Lower leg skin (tissue), 4 donors: ENCODE results near the gene ARL11. TPM values are rescaled to one million over a fixed set of nuclear protein-coding genes. Genes with fewer than 3 reads are reported as not detected.
A peak's percentile ranks its signal among the peaks of the same experiment; 100 is the strongest.

Experiments
- DNase-seq, 2 donors: peaks; one replicate each; pipeline ENCODE4 v3.0.0-alpha.2; 2019; ENCODE audit warnings: low spot score in 2 of 2
- H3K4me3 ChIP-seq: fragments of 200-600 bp; sonication (generic); 2 replicates; pipeline ENCODE4 v1.5.1; 2017; ENCODE audit warnings: mild to moderate bottlenecking, low read depth; ENCODE audit not compliant: poor library complexity, severe bottlenecking
- CTCF ChIP-seq, 3 donors: fragments of 450-650 bp; IDR thresholded peaks; one replicate each; pipeline ENCODE4 v1.5.1; 2016; ENCODE audit warnings: antibody characterized with exemption in 3 of 3, mild to moderate bottlenecking in 3 of 3, moderate library complexity in 2 of 3
- POLR2A ChIP-seq, 2 donors: fragments of 450-650 bp; IDR thresholded peaks; one replicate each; pipeline ENCODE4 v1.6.1; 2016 to 2017; ENCODE audit warnings: antibody characterized with exemption in 2 of 2, mild to moderate bottlenecking in 1 of 2, moderate library complexity in 1 of 2
- WGBS, 2 donors: methylation state at CpG; one replicate each; pipeline ENCODE4 v1.1.5; 2018; 5-methylcytosine and 5-hydroxymethylcytosine counted together
- intact Hi-C: fragments of 100-400 bp; cut with DNase I; formaldehyde crosslinking; loops from one replicate; pipeline ENCODE4 v1.15.0; 2023; ENCODE audit warnings: low total_unique reads
- total RNA-seq, 4 donors: library from RNA; depleted of rRNA; stranded (reverse); fragments of >200 nt; gene quantifications; one replicate each; pipeline ENCODE4 v1.1.0, GENCODE V29; 2016

Gene ARL11
- total RNA-seq, 4 donors from 2014 or later = 0.19 to 0.51 TPM; not detected in 2

- TF ChIP-seq CTCF (IDR thresholded peaks at IDR 0.05) = no peak
- no peak for TF ChIP-seq POLR2A (IDR thresholded peaks at IDR 0.05)
- intact Hi-C loops = no loop called here
- no peak for DNase-seq
- no peak overlapping the region for H3K4me3 ChIP-seq
- WGBS, 2 donors = 84 to 87% methylated on average over 5 of the region's 5 CpGs
Observed at GRCh38 chr13:49670828-49671227, 42.5 kb downstream of the ARL11 start.

- H3K4me3 ChIP-seq = no peak overlapping the region
- DNase-seq = peak in 1 of 2 donors; percentile 3
- WGBS, 2 donors = 92 to 95% methylated on average over 6 of the region's 6 CpGs
- TF ChIP-seq POLR2A (IDR thresholded peaks at IDR 0.05) = no peak
- no peak for TF ChIP-seq CTCF (IDR thresholded peaks at IDR 0.05)
- intact Hi-C loops = no loop called here
Observed at GRCh38 chr13:49676581-49677298, 48.4 kb downstream of the ARL11 start.

GRCh38 chr13:49678191-49678914, 50.0 kb downstream of the ARL11 start:
- intact Hi-C loops = no loop called here

GRCh38 chr13:49679246-49679645, 50.9 kb downstream of the ARL11 start:
- no peak overlapping the region for H3K4me3 ChIP-seq
- peak in 1 of 2 donors; percentile 43 for DNase-seq
- TF ChIP-seq POLR2A (IDR thresholded peaks at IDR 0.05) (no peak), CTCF (IDR thresholded peaks at IDR 0.05) (no peak)
- WGBS, 2 donors = 75 to 79% methylated on average over 3 of the region's 3 CpGs
- intact Hi-C loops = no loop called here

More at GRCh38 chr13:49678191-49678914, 50.0 kb downstream of the ARL11 start:
- peak in 1 of 2 donors; percentile 77 for DNase-seq
- H3K4me3 ChIP-seq = no peak overlapping the region
- TF ChIP-seq POLR2A (IDR thresholded peaks at IDR 0.05) = no peak
- no peak for TF ChIP-seq CTCF (IDR thresholded peaks at IDR 0.05)
- 94 to 97% methylated on average over 37 to 48 of the region's 48 CpGs for WGBS, 2 donors

- TF ChIP-seq CTCF (IDR thresholded peaks at IDR 0.05) (no peak), POLR2A (IDR thresholded peaks at IDR 0.05) (no peak)
- DNase-seq = no peak
- intact Hi-C loops = no loop called here
- no peak overlapping the region for H3K4me3 ChIP-seq
- 31 to 34% methylated on average over 4 of the region's 4 CpGs for WGBS, 2 donors
Observed at GRCh38 chr13:49681842-49682435, 53.6 kb downstream of the ARL11 start.

Other genes with a start within 250 kb of the ARL11 start
- gene CAB39L, start 184.4 kb upstream of the ARL11 start, total RNA-seq = 10 to 100 TPM; 14.9 to 31.1 (median 26.3) TPM
- 10 to 100 TPM in 2 of 4 donors, 1 to 10 TPM in 2; 9.3 to 14.4 (median 9.9) TPM for gene SETDB2, start 184.2 kb upstream of the ARL11 start, total RNA-seq
- gene PHF11, start 132.6 kb upstream of the ARL11 start, total RNA-seq = 10 to 100 TPM; 21.2 to 49.4 (median 32.0) TPM
- gene RCBTB1, start 42.9 kb upstream of the ARL11 start, total RNA-seq = 10 to 100 TPM in 1 of 4 donors, 1 to 10 TPM in 3; 4.4 to 12.8 (median 6.5) TPM
- gene EBPL, start 63.0 kb downstream of the ARL11 start, total RNA-seq = 100 to 1,000 TPM in 2 of 4 donors, 10 to 100 TPM in 2; 76.4 to 125 (median 99.4) TPM
- 10 to 100 TPM; 17.7 to 25.0 (median 24.8) TPM for gene KPNA3, start 164.2 kb downstream of the ARL11 start, total RNA-seq